Breast epithelium (tissue), 4 donors: Measurements from ENCODE around the gene ONECUT2. TPM values are rescaled to one million over a fixed set of nuclear protein-coding genes. Genes with fewer than 3 reads are reported as not detected.
"Not testable (repeated sequence)": the region's sequence is repeated elsewhere in the genome, so short reads cannot be mapped to it uniquely, and the experiment has no call there.

Source experiments
- DNase-seq, 2 donors: peaks; one replicate each; pipeline ENCODE4 v3.0.0-alpha.2; 2019; ENCODE audit warnings: low spot score in 2 of 2
- H3K27ac ChIP-seq, 2 donors: fragments of 200-600 bp; sonication (generic) in 1 of 2; one replicate each; pipeline ENCODE4 v1.5.1; 2016 to 2019; ENCODE audit warnings: mild to moderate bottlenecking in 1 of 2
- H3K27me3 ChIP-seq, 2 donors: fragments of 200-600 bp; sonication (generic) in 1 of 2; one replicate each; pipeline versions ENCODE4 v1.5.1 to v1.6.0; 2017 to 2019; ENCODE audit warnings: control low read depth in 1 of 2, mild to moderate bottlenecking in 1 of 2
- H3K36me3 ChIP-seq: fragments of 200-600 bp; one replicate; pipeline ENCODE4 v1.5.1; 2019
- H3K4me1 ChIP-seq, 2 donors: fragments of 200-600 bp; sonication (generic); one replicate each; pipeline ENCODE4 v1.5.1; 2016 to 2019; ENCODE audit warnings: control low read depth in 1 of 2
- H3K4me3 ChIP-seq, 3 donors: fragments of 200-600 bp; sonication (generic); 1 replicate in 2 of 3; 2 replicates in 1 of 3; pipeline ENCODE4 v1.5.1; 2016 to 2019; ENCODE audit warnings: mild to moderate bottlenecking in 3 of 3, moderate library complexity in 2 of 3
- H3K9me3 ChIP-seq, 2 donors: fragments of 200-600 bp; sonication (generic) in 1 of 2; one replicate each; pipeline ENCODE4 v1.5.1; 2016 to 2019; ENCODE audit warnings: control low read depth in 1 of 2
- POLR2A ChIP-seq: fragments of 450-650 bp; IDR thresholded peaks from one replicate; pipeline ENCODE4 v1.6.1; 2016; ENCODE audit warnings: antibody characterized with exemption, mild to moderate bottlenecking, moderate library complexity
- POLR2AphosphoS5 ChIP-seq, 3 donors: sonication (generic); formaldehyde crosslinking; IDR thresholded peaks; one replicate each; pipeline ENCODE4 v1.6.1; 2017; ENCODE audit warnings: antibody characterized with exemption in 3 of 3
- intact Hi-C: fragments of 100-400 bp; cut with DNase I; formaldehyde crosslinking; loops from one replicate; pipeline ENCODE4 v1.15.1; 2023; ENCODE audit warnings: low total_unique reads
- total RNA-seq, 3 donors: library from RNA; depleted of rRNA; stranded (reverse); fragments of >200 nt; gene quantifications; one replicate each; pipeline ENCODE4 v1.1.0, GENCODE V29; 2016
- TF ChIP-seq, protein P1 (sequence below), 3 donors: fragments of 450-650 bp; IDR thresholded peaks; one replicate each; pipeline ENCODE4 v1.5.1; 2016 to 2017; ENCODE audit warnings: antibody characterized with exemption in 3 of 3, mild to moderate bottlenecking in 3 of 3, moderate library complexity in 3 of 3

The ONECUT2 gene
- total RNA-seq, 3 donors from 2014 or later: under 0.01 TPM; not detected in 2

DNA sequence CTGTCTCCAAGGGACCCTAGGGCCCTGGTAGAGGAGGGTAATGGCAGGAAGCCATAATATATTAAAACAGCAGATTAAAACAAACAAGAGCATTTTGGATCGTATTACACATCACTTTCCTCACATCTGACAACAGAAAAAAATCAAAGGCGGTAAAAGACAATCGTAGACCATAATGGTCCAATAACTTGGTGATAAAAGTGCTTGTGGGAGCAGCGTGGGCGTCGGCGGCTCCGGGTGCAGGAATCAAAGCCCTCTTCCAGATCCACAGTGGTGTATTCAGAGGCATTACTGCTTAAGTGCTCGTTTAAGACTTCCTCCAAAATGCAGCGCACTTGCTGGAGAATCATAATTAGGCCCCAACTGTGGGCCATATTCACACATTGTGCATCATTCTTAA, 83.4 kb downstream of the ONECUT2 start:
- Histone ChIP-seq H3K27ac (no peak overlapping the region), H3K4me3 (no peak overlapping the region), H3K36me3 (no peaks in the 10 kb centered on the region), H3K4me1 (no peaks in the 10 kb centered on the region), H3K9me3 (no peaks in the 10 kb centered on the region), H3K27me3 (no peaks in the 10 kb centered on the region)
- TF ChIP-seq, protein P1, sequence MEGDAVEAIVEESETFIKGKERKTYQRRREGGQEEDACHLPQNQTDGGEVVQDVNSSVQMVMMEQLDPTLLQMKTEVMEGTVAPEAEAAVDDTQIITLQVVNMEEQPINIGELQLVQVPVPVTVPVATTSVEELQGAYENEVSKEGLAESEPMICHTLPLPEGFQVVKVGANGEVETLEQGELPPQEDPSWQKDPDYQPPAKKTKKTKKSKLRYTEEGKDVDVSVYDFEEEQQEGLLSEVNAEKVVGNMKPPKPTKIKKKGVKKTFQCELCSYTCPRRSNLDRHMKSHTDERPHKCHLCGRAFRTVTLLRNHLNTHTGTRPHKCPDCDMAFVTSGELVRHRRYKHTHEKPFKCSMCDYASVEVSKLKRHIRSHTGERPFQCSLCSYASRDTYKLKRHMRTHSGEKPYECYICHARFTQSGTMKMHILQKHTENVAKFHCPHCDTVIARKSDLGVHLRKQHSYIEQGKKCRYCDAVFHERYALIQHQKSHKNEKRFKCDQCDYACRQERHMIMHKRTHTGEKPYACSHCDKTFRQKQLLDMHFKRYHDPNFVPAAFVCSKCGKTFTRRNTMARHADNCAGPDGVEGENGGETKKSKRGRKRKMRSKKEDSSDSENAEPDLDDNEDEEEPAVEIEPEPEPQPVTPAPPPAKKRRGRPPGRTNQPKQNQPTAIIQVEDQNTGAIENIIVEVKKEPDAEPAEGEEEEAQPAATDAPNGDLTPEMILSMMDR (IDR thresholded peaks at IDR 0.05): no peak
- no peak for TF ChIP-seq POLR2A
- intact Hi-C loops: no loop called here
- DNase-seq: no peak

DNA sequence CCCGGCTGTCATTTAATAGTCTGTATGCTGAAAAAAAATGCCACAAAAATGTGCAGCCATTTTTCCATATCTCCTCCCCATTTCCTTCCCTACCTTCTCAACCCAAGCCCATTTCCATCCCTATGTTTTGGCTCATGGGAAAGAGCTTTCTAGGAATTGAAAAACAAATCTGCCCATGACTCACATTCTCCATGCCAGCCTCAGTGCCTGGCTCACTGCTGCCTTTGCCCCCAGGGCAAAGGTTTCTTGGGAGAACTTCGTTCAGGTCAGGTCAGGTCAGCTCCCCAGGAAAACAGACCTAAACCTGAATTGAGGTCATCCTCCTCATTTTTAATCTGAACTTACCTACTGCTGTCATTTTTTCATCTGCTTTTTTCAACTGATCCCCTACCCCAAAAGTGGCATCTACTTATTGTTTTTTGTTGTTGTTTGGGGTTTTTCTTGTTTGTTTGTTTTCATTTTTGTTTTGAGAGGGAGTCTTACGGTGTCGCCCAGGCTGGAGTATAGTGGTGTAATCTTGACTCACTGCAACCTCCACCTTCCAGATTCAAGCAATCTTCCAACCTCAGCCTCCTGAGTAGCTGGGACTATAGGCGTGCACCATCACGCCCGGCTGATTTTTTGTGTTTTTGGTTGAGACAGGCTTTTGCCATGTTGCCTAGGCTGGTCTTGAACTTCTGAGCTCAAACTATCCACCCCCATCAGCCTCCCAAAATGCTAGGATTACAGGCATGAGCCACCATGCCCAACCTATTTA, 84.7 kb downstream of the ONECUT2 start:
- intact Hi-C loops: no loop called here

DNA sequence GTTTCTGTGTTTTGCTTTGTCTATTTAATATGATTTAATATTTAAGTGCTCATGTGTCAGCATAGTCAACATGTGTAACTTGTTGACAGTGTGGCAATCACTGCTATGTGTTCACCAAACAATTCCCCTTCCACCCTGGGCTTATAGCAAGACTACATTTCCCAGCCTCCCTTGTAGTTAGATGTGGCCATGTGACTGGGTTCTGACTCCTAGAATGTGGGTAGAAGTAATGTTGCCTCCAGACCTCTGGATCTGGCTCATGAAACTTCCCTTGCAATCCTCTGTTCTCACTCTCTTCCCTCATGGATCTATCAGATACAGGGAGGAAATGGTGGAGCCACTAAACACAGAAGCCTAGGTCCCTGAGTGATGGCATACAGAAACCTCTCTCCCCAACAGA, 87.2 kb downstream of the ONECUT2 start:
- H3K36me3 ChIP-seq, DNase-seq, H3K4me1 ChIP-seq, H3K4me3 ChIP-seq, H3K27ac ChIP-seq, H3K27me3 ChIP-seq, intact Hi-C loops: not testable (repeated sequence)
- peaks cover 0 to 13% of the 10 kb centered on the region in 2 donors for H3K9me3 ChIP-seq

More for the DNA sequence above, 84.7 kb downstream of the ONECUT2 start:
- H3K27ac ChIP-seq: no peak overlapping the region
- TF ChIP-seq POLR2AphosphoS5 (IDR thresholded peaks at IDR 0.05) (no peak), POLR2A (no peak)
- TF ChIP-seq, protein P1 (IDR thresholded peaks at IDR 0.05): no peak
- no peaks in the 10 kb centered on the region for H3K27me3 ChIP-seq
- H3K4me1 ChIP-seq: no peaks in the 10 kb centered on the region
- H3K4me3 ChIP-seq: no peak overlapping the region
- H3K36me3 ChIP-seq: no peaks in the 10 kb centered on the region
- DNase-seq: no peak
- H3K9me3 ChIP-seq: peaks cover 0 to 6% of the 10 kb centered on the region in 2 donors

DNA sequence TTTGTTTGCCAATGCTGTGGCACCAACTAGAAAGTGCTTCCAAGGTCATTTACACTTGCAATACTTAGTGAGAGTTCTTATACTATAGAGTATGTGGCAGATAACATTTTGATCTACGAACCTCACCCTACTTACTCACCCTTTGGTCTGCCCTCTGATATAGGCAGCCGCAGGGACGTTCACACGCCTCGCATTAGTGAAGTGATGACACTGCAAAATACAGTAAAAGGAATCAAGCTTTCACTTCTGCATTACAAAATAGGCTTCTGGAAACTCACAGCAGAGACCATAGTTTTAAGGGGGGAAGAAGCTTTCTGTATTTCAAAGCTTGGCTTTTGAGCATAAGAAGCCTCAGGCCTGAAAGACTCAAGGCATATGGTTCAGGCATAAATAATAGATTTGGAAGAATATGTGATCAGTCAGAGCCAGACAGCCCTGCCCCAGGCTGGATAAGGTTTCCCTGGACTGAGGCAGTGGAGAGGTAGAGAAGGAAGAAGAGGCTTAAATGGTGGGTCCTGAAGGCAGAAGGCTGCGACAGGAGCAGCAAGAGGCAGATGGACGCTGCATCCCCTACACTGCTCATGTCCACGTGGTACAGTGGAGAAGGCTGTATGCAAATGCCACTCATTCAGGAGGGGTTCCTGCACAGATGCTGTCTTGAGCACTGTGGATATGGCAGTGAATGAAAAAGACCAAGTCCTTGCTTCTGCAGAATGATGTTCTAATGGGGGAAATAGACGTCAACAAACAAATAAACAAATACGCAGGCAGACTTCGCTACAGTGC, 88.2 kb downstream of the ONECUT2 start:
- TF ChIP-seq, protein P1 (IDR thresholded peaks at IDR 0.05): no peak
- TF ChIP-seq POLR2AphosphoS5 (IDR thresholded peaks at IDR 0.05): no peak
- no peak for TF ChIP-seq POLR2A
- no peak for DNase-seq
- intact Hi-C loops: no loop called here
- no peak overlapping the region for H3K27ac ChIP-seq
- no peaks in the 10 kb centered on the region for H3K4me1 ChIP-seq
- H3K36me3 ChIP-seq: no peaks in the 10 kb centered on the region
- no peak overlapping the region for H3K4me3 ChIP-seq
- H3K27me3 ChIP-seq: no peaks in the 10 kb centered on the region
- peaks cover 0 to 13% of the 10 kb centered on the region in 2 donors for H3K9me3 ChIP-seq

DNA sequence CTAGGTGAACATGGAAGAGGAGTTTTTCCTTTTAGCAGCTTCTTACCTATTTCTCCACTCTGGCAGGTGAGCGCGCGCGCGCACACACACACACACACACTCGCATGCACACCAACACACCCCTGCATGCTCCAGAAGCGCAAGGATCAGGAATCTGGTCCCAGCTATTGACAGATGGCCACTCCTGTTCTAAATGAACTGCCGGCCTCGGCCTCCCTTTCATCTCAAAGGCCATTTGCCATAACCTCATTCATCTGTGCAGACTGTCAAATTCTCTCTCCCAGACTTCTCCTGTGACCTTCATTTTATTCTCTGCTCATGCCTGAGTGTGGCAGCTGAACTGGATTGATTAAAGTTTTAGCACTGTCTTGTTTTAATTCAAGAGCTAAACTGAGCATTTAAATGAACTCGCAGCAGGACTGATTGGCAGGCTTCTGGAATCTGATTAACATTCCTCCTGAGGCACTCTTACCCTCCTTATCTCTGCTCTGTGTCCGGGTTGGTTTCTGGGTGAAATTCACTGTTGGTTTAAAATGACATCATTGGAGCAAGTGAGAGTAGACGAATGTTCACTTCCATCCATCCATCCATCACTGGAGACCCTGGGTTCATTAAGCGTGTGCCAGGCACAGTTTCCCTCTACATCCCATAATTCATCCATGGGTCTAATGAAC, 92.5 kb downstream of the ONECUT2 start:
- intact Hi-C loops: no loop called here
- no peak overlapping the region for H3K27ac ChIP-seq
- H3K36me3 ChIP-seq: no peaks in the 10 kb centered on the region
- H3K4me1 ChIP-seq: no peaks in the 10 kb centered on the region
- TF ChIP-seq, protein P1 (IDR thresholded peaks at IDR 0.05): no peak
- no peak for TF ChIP-seq POLR2AphosphoS5 (IDR thresholded peaks at IDR 0.05)
- no peak for TF ChIP-seq POLR2A
- no peak for DNase-seq
- peaks cover 0 to 13% of the 10 kb centered on the region in 2 donors for H3K9me3 ChIP-seq
- H3K4me3 ChIP-seq: no peak overlapping the region
- H3K27me3 ChIP-seq: no peaks in the 10 kb centered on the region
